ENCODE results near the gene TANK.

Gene TANK

GRCh38 chr2:161134547-161135518 lies 25.4 kb upstream of the TANK start:
- no peak for DNase-seq

DNA sequence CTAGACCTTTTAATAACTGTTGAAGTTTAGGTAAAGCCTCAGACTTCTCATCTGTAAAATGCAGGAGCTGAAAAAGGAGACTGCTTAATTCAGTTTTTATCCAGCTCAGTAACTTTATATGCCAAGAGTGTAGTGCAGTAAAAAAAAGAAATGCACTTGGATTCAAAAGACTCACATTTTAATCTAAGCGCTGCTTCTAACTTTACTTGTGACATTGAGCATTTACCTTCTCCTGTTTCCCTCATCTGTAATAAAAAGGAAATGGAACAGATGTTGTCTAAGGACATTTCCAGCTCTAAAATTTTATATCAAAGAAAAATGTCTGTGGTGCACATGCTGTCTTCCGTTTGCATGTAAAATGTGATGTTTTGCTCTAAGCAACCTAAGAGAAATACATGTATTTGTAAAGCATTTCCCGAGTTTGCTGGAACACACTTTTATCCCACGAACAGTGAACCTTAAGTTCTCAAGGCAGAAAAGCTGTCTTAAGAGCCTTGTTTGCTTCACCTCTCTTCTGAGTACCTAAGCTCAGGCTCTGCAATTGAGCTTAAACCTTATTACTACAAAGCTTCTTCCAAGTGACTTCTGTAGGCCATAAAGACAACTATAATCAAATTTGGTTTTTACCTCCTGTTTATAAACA lies 24.2 kb upstream of the TANK start:
- no peak for DNase-seq

GRCh38 chr2:161136696-161137324 lies 23.4 kb upstream of the TANK start:
- no peak for DNase-seq

GRCh38 chr2:161138429-161138828 lies 21.8 kb upstream of the TANK start:
- no peak for DNase-seq

DNA sequence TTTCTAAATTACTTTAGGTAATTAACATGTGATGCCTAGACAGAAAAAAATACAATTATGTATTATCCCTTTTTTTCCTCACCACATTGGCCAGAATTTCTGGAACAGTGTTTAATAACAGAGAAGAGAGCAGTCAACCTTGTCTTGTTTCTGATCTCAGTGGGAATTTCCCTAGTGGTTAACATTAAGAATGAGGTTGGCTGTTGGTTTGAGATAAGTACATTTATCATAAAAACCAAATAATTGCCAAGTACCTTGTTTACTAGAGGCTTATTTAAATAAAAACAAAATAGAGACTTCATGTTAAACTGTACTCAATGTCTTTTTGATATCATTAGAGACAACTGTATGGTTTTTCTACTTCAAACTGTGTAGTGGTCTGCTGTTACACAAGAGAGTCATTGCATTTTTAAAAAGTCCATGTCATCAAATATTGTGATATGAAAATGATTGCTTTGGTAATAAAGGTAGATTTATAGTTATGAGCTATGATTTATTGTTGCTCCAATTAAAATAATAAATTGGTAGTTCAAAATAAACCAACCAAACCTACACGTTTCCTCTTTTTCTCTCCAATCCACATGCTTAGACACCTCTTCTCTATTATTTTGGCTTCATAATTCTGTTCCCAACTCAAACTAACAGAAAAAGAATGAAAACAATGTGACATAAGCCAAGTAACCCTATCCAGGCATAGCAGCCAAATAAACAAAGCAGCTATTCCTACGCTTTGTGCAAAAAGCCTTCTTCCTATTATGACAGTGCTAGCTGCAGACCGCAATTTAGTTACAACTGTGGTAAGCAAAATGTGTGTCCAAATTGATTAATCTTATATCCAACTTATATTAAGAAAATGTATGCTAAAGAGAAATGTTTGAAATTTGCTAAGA lies 20.9 kb upstream of the TANK start:
- no peak for DNase-seq

GRCh38 chr2:161141033-161141432 lies 19.2 kb upstream of the TANK start:
- DNase-seq: no peak

DNA sequence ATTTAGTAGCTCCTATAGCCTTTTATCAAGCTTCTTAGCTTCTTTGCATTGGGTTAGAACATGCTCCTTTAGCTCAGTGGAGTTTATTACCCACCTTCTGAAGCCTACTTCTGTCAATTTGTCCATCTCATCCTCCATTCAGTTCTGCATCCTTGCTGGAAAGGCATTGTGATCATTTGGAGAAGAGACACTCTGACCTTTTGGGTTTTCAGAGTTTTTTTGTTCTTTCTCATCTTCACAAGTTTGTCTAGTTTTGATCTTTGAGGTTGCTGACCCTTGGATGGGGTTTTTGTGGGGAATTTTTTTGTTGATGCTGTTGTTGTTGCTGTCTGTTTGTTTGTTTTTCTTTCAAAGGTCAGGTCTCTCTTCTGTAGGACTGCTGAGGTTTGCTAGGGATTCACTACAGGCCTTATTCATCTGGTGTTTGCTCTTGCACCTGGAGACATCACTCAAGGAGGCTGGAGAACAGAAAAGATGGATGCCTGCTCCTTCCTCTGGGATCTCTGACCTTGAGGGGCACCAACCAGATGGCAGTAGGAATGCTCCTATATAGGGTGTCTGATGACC lies 13.9 kb upstream of the TANK start:
- no peak for DNase-seq

DNA sequence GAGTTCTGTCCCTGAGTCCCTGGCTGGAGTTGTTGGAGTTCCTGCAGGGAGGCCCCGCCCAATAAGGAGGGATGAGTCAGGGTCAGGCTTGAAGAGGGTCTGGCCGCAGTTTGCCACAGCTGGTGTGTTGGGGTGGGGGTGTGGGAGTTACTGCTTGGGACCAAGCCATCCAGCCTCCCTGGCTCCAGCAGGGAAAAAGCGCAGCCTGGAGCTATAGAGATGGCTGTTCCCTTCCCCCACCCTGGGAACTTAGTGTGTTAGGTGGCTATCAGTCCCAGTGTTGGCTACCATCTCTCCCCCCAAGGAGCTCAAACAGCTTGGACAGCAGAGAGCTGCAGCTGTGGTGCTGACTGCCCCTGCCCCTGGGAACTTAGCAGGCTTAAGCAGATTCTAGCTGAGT lies 13.2 kb upstream of the TANK start:
- DNase-seq: no peak

DNA sequence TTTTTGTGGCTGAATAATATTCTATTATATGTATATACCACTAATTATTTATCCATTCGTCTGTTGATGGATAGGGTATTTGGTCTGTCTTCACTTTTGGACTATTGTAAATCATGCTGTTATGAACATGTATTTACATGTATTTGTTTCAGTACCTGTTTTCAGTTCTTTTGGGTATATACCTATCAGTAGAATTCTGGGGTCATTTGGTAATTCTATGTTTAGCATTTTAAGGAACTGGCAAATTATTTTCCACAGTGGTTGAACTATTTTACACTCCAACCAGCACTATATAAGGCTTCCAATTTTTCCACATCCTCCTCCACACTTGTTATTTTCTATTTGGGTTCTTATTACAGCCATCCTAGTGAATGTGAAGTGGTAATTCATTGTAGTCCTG lies 12.4 kb upstream of the TANK start:
- DNase-seq: no peak

- no peak for DNase-seq
These were observed 9.5 kb upstream of the TANK start for GRCh38 chr2:161150704-161151103.

DNA sequence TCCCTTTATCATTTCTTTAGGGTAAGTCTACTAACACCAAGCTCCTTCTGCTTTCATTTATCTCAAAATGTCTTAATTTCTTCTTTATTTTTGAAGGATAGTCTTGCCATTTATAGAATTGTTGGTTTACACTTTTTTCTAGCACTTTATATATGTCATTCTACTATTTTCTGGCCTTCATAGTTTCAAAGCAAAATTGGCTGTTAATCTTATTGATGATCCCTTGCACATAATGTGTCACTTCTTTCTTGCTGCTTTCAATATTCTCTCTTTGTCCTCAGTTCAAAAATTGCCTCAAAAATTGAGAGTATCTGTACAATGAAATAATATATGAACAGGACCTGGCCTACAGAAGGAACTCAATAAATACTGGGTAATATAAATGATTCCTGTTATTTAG lies 7.9 kb upstream of the TANK start:
- DNase-seq: no peak

GRCh38 chr2:161158882-161159281 lies 1.3 kb upstream of the TANK start:
- no peak for DNase-seq

DNA sequence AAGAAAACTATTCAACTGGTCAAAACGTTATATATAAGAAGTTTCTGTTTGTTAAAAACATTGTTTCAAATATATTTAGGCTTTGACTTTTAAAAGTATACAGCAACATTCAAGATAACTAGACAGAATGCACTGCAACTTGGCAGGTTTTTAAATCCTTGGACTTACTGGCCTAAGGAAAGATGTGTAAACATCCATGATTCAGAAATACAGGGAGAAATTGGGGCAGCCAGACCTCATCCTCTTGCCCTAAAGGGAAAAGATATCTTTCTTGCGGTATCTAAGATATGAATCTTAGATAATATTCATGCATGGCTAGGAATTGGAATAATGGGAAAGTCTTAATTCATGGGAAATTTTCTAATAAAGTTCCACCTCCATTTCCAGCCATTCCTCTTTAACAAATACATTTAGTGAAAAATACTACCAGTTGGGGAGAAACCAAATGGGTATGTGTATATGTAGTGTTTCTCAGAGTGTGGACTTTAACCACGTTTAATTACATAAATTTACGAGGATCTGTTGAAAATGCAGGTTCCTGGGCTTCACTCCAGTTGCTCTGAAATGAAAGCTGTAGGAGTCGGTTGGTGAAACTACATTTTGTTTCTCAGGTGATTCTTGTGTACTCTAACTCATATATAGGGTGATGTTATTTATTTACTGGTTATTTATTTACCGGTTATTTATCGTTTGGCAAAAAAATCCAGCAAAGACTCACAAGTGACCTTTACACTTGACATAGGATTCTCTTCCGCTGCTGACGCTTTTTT lies 587 bp upstream of the TANK start:
- DNase-seq: no peak

DNA sequence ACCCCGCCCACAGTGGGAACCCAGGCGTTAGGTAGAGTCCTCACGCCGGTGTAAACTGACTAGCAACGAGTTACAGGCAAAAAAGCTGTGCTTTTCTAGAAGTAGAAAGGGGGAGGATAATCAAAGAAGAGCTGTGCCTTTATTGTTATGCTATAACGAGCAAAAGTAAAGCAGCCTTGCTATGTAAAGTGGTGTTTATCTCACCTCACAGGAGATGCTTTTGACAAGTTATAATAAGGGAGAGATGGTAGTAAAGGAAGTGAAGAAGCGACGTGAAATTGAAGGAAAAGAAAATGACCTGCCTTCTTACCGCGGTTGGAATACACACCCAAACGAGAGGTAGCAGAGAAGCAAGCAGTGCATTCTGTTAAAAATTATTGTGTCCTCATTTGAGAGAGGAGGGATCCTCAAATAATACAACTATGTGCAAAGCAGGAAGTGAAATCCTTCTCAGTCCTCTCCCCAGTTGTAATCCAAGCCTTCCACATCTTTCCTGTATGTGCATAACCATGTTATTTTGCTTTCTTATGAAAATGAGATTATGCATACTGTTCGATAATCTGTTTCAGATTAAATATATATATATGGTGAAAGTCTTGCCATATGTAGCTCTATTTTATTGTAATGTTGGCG lies 962 bp downstream of the TANK start:
- DNase-seq: no peak

DNA sequence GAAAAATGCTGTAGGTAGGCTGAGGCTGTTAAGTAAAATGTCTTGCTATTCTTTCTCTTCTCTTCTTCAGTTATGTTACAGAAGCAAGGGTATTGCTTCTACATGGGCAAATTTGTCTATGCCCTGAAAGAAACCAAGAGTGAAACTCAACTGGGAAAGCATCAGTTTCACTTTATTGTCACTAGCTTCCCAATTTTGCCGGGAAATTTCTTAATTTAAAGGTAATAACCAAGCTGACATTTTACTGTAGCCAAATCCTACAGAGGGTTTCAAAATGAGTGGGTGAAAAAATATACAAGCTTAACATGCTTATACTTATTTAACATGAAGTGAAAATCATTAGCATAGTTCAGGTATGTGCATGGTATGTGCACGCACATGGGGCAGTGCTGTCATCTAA lies 3.2 kb downstream of the TANK start:
- no peak for DNase-seq

- no peak for DNase-seq
These were observed 3.9 kb downstream of the TANK start for GRCh38 chr2:161164161-161164560.

GRCh38 chr2:161165266-161165665 lies 5.0 kb downstream of the TANK start:
- no peak for DNase-seq

DNA sequence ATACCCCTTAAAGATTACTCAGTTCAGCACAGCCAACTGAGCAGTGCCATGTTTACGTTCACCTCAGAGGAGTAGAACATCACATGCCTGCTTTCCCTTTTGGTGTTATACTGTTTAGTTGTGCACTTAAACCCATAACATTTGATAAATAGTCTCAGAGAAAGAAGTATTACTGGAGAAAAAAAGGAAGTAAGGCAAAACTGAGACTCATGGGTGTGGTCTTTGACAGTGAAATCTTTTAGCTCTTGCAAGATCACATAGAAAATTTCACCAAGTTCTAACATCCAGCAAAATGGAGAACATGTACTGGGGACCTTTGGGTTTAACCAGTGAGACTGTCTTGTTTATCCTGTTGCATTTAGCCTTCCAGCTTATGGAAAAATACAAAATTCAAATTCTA lies 5.6 kb downstream of the TANK start:
- DNase-seq: no peak

DNA sequence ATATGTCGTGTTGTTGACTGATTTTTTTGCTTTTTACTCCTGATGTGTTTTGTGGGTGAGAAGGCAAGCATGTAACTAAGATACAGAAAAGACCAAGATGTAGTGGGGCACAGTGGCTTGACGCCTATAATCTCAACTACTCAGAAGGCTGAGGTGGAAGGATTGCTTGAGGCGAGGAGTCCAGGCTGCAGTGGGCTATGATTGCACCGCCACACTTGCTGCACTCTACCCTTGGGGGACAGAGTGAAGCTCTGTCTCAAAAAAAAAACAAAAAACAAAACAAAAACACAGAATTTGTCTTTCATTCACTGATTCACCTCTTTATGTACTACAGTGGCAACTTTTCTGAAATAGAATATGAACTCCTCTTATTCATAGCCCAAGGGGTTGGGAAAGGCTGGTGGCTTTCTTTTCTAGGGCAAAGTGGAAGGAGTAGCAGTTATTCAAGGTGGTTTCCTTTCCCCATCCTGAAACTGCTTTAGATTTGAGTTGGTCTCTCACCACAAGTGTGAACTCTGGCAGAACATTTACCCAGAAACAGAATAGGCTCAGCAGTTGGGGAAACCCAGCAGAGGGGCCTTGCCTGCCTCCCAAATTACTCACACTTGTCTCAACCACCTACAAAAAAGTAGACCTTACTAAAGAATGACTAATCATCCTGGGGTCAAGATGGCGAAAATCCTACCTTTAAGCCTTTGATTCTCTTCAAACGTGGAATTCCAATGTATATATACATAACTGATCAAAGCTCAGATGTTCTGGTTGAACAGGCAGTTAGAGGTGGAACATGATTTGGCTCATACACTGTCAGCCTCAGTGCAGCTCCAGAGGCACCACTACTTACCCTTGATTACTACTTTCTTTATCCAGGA lies 6.5 kb downstream of the TANK start:
- no peak for DNase-seq

GRCh38 chr2:161169335-161169734 lies 9.1 kb downstream of the TANK start:
- DNase-seq: no peak
